BJ (cell line): Measurements from ENCODE around the gene SOX6. TPM values are rescaled to one million over a fixed set of nuclear protein-coding genes. Genes with fewer than 3 reads are reported as not detected.
"Not testable (repeated sequence)": the region's sequence is repeated elsewhere in the genome, so short reads cannot be mapped to it uniquely, and the experiment has no call there.

Experiments used
- CTCF ChIA-PET: fragments of 350-600 bp; formaldehyde crosslinking; extraction: SDS; loops from one replicate; lab custom pipeline; 2021; ENCODE audit warnings: antibody characterized with exemption, inconsistent platforms; lab: Yijun Ruan, JAX
- POLR2A ChIA-PET: fragments of 300-600 bp; sonication (Branson Sonifier 250); formaldehyde crosslinking; extraction: SDS; loops from one replicate; lab custom pipeline; 2021; ENCODE audit warnings: antibody characterized with exemption; lab: Charles Lee
- DNase-seq: peaks from one replicate; pipeline ENCODE4 v3.0.0-alpha.2; 2011; ENCODE audit warnings: low read depth
- H3K27me3 ChIP-seq: 2 replicates; pipeline ENCODE4 v1.6.0; 2011; ENCODE audit warnings: low read length; ENCODE audit not compliant: control insufficient read depth, insufficient read depth
- H3K36me3 ChIP-seq: 2 replicates; pipeline ENCODE4 v1.5.1; 2011; ENCODE audit warnings: low read length; ENCODE audit not compliant: control insufficient read depth, insufficient read depth
- H3K4me3 ChIP-seq: 2 replicates; pipeline ENCODE4 v1.5.1; 2011; ENCODE audit warnings: low read depth, mild to moderate bottlenecking, control low read depth, low read length
- polyA plus RNA-seq: library from polyadenylated mRNA; depleted of rRNA; stranded (reverse); fragments of >200 nt; gene quantifications from 2 replicates; pipeline ENCODE4 v1.2.3, GENCODE V29; 2011
- TF ChIP-seq, protein P1 (sequence below): IDR thresholded peaks from 2 replicates; pipeline ENCODE4 v1.5.1; 2011; ENCODE audit warnings: low read depth, mild to moderate bottlenecking, control low read depth, inconsistent platforms, low read length, moderate library complexity; ENCODE audit not compliant: insufficient read depth

Gene SOX6
- polyA plus RNA-seq, 1 experiment = 1.9 TPM

DNA sequence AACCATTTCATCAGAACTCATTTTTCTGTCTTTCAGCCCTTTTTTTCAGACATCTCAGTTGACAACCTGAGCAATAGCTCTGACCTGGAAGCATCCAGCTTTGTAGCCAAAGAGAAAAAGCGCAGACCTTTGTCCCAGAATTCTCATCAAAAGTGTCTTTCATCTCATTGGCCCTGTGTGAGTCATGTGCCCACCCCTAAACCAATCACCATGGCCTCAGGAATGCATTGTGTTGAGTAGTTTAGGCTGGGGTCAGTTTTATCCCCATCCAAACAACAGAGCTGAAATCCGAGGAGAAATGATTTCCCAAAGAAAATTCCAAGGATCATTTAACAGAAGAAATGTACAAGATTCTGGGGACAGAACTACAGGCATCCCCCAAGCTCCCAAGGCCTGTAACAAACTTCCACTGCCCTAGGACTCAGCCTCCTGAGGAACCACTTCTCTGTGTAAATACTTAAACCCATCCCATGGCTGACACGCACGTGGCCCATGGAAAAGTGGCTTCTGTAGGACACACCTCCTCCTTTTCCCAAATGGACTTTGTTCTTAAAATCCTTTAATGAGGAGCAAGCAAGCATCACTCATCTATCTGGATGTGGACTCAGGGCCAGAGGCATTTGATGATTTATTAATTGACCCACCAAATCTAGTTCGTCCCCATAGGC lies 429.0 kb downstream of the SOX6 start:
- TF ChIP-seq, protein P1, sequence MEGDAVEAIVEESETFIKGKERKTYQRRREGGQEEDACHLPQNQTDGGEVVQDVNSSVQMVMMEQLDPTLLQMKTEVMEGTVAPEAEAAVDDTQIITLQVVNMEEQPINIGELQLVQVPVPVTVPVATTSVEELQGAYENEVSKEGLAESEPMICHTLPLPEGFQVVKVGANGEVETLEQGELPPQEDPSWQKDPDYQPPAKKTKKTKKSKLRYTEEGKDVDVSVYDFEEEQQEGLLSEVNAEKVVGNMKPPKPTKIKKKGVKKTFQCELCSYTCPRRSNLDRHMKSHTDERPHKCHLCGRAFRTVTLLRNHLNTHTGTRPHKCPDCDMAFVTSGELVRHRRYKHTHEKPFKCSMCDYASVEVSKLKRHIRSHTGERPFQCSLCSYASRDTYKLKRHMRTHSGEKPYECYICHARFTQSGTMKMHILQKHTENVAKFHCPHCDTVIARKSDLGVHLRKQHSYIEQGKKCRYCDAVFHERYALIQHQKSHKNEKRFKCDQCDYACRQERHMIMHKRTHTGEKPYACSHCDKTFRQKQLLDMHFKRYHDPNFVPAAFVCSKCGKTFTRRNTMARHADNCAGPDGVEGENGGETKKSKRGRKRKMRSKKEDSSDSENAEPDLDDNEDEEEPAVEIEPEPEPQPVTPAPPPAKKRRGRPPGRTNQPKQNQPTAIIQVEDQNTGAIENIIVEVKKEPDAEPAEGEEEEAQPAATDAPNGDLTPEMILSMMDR = no peak
- peaks cover 1% of the 10 kb centered on the region; the same call in 1 of the 2 replicates for H3K27me3 ChIP-seq
- POLR2A ChIA-PET = no interaction called here
- no peak for DNase-seq
- H3K4me3 ChIP-seq = no peak overlapping the region
- CTCF ChIA-PET = interaction anchor here (1.4 to 2.9 kb wide), 3 partner anchors 8 to 17 kb away, joined by 3 to 10 read pairs (median 5); no protein-coding TSS in a partner anchor
- no peaks in the 10 kb centered on the region for H3K36me3 ChIP-seq

DNA sequence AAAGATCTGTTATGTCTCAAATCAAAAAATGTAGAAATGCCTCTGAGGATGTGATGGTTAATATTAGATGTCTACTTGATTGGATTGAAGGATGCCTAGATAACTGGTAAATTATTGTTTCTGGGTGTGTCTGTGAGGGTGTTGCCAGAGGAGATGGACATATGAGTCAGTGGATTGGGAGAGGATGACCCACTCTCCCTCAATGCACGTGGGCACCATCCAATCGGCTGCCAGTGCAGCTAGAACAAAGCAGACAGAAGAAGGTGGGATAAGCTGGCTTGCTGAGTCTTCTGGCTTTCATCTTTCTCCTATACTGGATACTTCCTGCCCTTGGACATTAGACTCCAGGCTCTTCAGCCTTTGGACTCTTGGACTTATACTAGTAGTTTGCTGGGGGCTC lies 430.3 kb downstream of the SOX6 start:
- ChIA-PET CTCF (interaction anchor here (1.0 to 2.9 kb wide), 4 partner anchors 10 to 688 kb away, joined by 3 to 10 read pairs (median 4); no protein-coding TSS in a partner anchor), POLR2A (no interaction called here)
- Histone ChIP-seq H3K4me3 (no peak overlapping the region), H3K36me3 (no peaks in the 10 kb centered on the region), H3K27me3 (peaks cover 1% of the 10 kb centered on the region; the same call in 1 of the 2 replicates)
- no peak for DNase-seq
- TF ChIP-seq, protein P1 = no peak

DNA sequence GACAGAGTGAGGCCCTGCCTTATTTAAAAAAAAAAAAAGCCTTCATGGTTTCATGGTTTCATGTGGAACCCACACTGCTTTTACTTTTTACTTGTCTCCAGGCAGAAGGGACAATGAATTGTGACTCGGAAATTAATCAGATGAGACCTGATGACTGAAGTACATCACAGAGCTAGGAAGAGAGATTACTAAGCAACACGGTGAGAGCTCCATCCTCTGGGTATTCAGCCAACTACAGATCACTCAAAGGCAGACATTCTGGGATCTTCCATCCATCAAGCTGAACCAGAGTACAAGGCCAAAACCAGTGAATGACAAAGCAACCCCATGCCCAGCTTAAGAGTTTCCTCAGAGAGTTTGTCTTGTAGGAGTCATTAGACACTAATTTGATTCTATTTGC lies 433.2 kb downstream of the SOX6 start:
- CTCF ChIA-PET = interaction anchor here (0.6 to 1.0 kb wide), 3 partner anchors 10 to 706 kb away, joined by 3 read pairs; no protein-coding TSS in a partner anchor

DNA sequence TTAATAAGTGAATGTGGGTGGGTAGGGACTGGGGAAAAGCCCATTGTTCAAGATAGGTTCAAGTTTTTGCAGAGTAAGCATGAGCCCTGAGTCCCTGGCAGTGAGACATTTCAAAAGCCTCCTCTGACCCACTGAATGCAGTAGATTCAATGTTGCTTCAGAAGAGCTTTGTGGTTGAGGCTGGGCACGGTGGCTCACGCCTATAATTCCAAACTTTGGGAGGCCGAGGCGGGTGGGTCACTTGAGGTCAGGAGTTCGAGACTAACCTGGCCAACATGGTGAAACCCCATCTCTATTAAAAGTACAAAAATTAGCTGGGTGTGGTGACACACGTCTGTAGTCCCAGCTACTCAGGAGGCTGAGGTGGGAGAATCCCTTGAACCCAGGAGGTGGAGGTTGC lies 433.6 kb downstream of the SOX6 start:
- POLR2A ChIA-PET, H3K4me3 ChIP-seq, DNase-seq, H3K27me3 ChIP-seq, H3K36me3 ChIP-seq: not testable (repeated sequence)
- CTCF ChIA-PET = interaction anchor here (0.6 to 0.8 kb wide), 2 partner anchors 14 to 706 kb away, joined by 3 read pairs; no protein-coding TSS in a partner anchor

More for the DNA sequence above, 433.2 kb downstream of the SOX6 start:
- POLR2A ChIA-PET = no interaction called here
- TF ChIP-seq, protein P1 = no peak
- no peaks in the 10 kb centered on the region for H3K36me3 ChIP-seq
- DNase-seq = no peak
- H3K27me3 ChIP-seq = no peaks in the 10 kb centered on the region; the same call in 1 of the 2 replicates
- H3K4me3 ChIP-seq = no peak overlapping the region

DNA sequence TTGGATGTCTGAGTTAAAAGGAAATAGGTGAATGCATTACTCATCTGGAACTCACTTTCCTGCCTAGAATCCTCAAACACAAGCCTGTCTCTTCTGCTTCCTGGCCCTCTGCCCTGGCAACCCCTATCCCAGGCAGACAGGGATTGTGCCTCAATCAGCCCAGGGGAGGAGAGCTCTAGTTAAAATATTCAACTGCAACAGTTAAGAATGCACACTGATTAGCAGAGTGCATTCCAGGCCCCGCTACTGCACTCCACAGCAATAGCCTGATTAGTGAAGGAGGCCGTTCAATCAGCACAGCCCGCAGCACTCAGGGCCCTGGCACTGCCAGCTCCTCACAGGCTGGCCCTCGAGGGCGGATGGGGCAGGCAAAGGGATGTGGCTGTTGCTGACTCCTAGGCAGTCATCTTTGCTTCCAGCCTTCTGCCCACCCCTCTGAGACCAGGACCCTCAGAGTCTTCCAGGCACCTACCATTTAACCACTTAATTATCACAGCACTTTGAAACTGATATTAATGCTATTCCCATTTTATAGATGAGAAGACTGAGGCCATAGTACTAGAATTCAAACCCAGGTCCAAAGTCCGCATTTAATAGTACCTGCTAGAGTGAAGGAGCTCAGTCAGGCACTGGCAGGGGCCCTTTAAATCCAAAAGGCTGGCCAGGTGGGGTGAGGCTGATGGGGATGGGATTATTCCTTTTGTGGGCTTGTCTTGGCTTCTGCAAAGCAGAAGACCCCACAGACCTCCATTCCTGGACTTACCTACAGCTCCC lies 435.3 kb downstream of the SOX6 start:
- H3K36me3 ChIP-seq = no peaks in the 10 kb centered on the region
- POLR2A ChIA-PET = no interaction called here
- CTCF ChIA-PET = interaction anchor here (0.6 to 1.2 kb wide), 2 partner anchors 8 to 14 kb away, joined by 3 to 5 read pairs; no protein-coding TSS in a partner anchor
- no peak for DNase-seq
- H3K4me3 ChIP-seq = no peak overlapping the region
- H3K27me3 ChIP-seq = no peaks in the 10 kb centered on the region; the same call in 1 of the 2 replicates
- TF ChIP-seq, protein P1 = no peak
